Mammary epithelial cell (primary cell): ENCODE measurements around the gene HEXIM2.

Source experiments
- EZH2 ChIP-seq: IDR thresholded peaks from 2 replicates; pipeline ENCODE4 v1.6.1; 2012; ENCODE audit warnings: low read length, inconsistent platforms, borderline replicate concordance
- TF ChIP-seq, protein P1 (sequence below), 2 donors: IDR thresholded peaks in 1 of 2; conservative IDR thresholded peaks in 1 of 2; 2 replicates each; pipeline ENCODE4 v1.5.1; 2011 to 2012; ENCODE audit warnings: inconsistent platforms in 2 of 2, low read length in 2 of 2, mild to moderate bottlenecking in 2 of 2, control low read depth in 1 of 2, low read depth in 1 of 2; ENCODE audit not compliant: insufficient read depth in 1 of 2; ENCODE audit errors: extremely low read depth in 1 of 2

DNA sequence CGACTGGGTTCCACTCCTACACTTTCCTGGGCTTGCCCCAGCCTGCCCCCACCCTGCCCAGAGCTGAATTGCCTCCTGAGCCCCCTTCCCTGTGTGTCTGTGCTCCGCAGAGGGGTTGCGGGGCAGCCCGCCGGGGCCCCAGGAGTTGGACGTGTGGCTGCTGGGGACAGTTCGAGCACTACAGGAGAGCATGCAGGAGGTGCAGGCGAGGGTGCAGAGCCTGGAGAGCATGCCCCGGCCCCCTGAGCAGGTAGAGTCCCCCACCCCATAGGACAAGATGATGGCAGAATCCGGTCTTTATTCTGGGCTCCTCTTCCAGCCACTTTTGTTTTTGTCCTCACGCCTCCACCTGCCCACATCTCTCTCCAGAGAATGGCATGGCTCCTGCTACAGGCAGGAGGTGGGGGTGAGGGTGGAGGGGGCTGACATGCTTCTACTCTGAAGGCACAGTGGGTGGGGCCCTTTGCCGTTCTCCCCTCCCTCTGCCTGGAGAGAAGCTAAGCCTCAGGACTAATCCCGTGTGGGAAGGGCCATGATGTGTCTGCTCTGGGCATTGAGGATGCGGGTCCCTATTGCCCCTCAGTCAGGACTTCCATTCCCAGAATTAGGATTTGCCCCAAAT lies 22.7 kb upstream of the HEXIM2 start:
- TF ChIP-seq, protein P1, sequence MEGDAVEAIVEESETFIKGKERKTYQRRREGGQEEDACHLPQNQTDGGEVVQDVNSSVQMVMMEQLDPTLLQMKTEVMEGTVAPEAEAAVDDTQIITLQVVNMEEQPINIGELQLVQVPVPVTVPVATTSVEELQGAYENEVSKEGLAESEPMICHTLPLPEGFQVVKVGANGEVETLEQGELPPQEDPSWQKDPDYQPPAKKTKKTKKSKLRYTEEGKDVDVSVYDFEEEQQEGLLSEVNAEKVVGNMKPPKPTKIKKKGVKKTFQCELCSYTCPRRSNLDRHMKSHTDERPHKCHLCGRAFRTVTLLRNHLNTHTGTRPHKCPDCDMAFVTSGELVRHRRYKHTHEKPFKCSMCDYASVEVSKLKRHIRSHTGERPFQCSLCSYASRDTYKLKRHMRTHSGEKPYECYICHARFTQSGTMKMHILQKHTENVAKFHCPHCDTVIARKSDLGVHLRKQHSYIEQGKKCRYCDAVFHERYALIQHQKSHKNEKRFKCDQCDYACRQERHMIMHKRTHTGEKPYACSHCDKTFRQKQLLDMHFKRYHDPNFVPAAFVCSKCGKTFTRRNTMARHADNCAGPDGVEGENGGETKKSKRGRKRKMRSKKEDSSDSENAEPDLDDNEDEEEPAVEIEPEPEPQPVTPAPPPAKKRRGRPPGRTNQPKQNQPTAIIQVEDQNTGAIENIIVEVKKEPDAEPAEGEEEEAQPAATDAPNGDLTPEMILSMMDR (conservative IDR thresholded peaks at IDR 0.05 in 1 of 2, IDR thresholded peaks at IDR 0.05 in 1 of 2; ENCODE audit: extremely low read depth in 1 of 2, insufficient read depth in 1 of 2, low read depth in 1 of 2, low read length in 2 of 2): no peak
- no peak for TF ChIP-seq EZH2
